Measurements from ENCODE around the gene FBXL7.

The FBXL7 gene

GRCh38 chr5:15690611-15691010 lies 190.6 kb downstream of the FBXL7 start:
- FAIRE-seq (no peak), DNase-seq (ENCODE audit: insufficient read length, low spot score) (no peak)
- no peak for TF ChIP-seq CTCF (IDR thresholded peaks at IDR 0.05; ENCODE audit: insufficient read depth, missing control alignments)

- no peak for TF ChIP-seq CTCF (IDR thresholded peaks at IDR 0.05; ENCODE audit: insufficient read depth, missing control alignments)
- no peak for FAIRE-seq
- DNase-seq (ENCODE audit: insufficient read length, low spot score): no peak
Measured at GRCh38 chr5:15691521-15691920, 191.5 kb downstream of the FBXL7 start.

GRCh38 chr5:15692706-15693381 lies 192.9 kb downstream of the FBXL7 start:
- FAIRE-seq (no peak), DNase-seq (ENCODE audit: insufficient read length, low spot score) (no peak)
- TF ChIP-seq CTCF (IDR thresholded peaks at IDR 0.05; ENCODE audit: insufficient read depth, missing control alignments): no peak

- no peak for TF ChIP-seq CTCF (IDR thresholded peaks at IDR 0.05; ENCODE audit: insufficient read depth, missing control alignments)
- FAIRE-seq (no peak), DNase-seq (ENCODE audit: insufficient read length, low spot score) (no peak)
Measured at GRCh38 chr5:15693382-15693728, 193.4 kb downstream of the FBXL7 start.

GRCh38 chr5:15693933-15694332 lies 194.0 kb downstream of the FBXL7 start:
- DNase-seq (ENCODE audit: insufficient read length, low spot score): no peak
- TF ChIP-seq CTCF (IDR thresholded peaks at IDR 0.05; ENCODE audit: insufficient read depth, missing control alignments): no peak
- no peak for FAIRE-seq

- DNase-seq (ENCODE audit: insufficient read length, low spot score) (no peak), FAIRE-seq (no peak)
- TF ChIP-seq CTCF (IDR thresholded peaks at IDR 0.05; ENCODE audit: insufficient read depth, missing control alignments): no peak
Measured at GRCh38 chr5:15694696-15695214, 194.8 kb downstream of the FBXL7 start.

- no peak for FAIRE-seq
- no peak for DNase-seq (ENCODE audit: insufficient read length, low spot score)
- no peak for TF ChIP-seq CTCF (IDR thresholded peaks at IDR 0.05; ENCODE audit: insufficient read depth, missing control alignments)
Measured at GRCh38 chr5:15695215-15695731, 195.3 kb downstream of the FBXL7 start.
